ENCODE data around the gene ADPRS.

DNA sequence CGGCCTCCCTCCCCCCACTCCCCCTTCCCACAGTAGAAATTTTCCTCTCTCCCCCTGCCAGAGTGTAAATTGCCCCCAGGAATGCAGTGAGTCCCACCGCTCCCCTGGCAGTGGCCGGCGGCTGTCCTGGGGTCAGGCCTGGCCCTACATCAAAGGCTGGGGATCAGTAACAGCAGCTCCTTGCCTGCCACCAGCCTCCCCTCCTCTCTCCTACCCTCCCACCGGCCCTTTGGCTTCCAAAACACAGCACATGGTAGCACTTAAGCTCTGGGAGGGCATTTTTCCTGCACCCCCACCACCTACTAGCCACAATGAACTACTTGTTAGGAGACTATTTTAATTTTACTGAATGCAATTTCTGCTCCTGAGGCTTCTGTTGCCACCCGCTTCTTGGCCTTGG lies 45.3 kb downstream of the ADPRS start:
- TF ChIP-seq POLR2A (IDR thresholded peaks at IDR 0.05) (no peak), POLR2AphosphoS5 (IDR thresholded peaks at IDR 0.05) (no peak)
- TF ChIP-seq, protein P1, sequence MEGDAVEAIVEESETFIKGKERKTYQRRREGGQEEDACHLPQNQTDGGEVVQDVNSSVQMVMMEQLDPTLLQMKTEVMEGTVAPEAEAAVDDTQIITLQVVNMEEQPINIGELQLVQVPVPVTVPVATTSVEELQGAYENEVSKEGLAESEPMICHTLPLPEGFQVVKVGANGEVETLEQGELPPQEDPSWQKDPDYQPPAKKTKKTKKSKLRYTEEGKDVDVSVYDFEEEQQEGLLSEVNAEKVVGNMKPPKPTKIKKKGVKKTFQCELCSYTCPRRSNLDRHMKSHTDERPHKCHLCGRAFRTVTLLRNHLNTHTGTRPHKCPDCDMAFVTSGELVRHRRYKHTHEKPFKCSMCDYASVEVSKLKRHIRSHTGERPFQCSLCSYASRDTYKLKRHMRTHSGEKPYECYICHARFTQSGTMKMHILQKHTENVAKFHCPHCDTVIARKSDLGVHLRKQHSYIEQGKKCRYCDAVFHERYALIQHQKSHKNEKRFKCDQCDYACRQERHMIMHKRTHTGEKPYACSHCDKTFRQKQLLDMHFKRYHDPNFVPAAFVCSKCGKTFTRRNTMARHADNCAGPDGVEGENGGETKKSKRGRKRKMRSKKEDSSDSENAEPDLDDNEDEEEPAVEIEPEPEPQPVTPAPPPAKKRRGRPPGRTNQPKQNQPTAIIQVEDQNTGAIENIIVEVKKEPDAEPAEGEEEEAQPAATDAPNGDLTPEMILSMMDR (IDR thresholded peaks at IDR 0.05) = no peak

Measured in suprapubic skin (tissue), 4 donors.